Mesendoderm (in vitro differentiated cells): Measurements from ENCODE around the gene STK10.

Experiments used
- DNase-seq: peaks from one replicate; pipeline ENCODE4 v3.0.0; 2013
- H2AK5ac ChIP-seq: 2 replicates; pipeline ENCODE4 v1.6.1; 2013; ENCODE audit warnings: low read length, inconsistent platforms
- H2BK120ac ChIP-seq: 2 replicates; pipeline ENCODE4 v1.6.1; 2013; ENCODE audit warnings: low read depth, mild to moderate bottlenecking, low read length, moderate library complexity, mixed read lengths
- H2BK15ac ChIP-seq: replicated peaks from 2 replicates; pipeline ENCODE4 v1.6.1; 2013; ENCODE audit warnings: low read depth, mild to moderate bottlenecking, moderate library complexity
- H2BK5ac ChIP-seq: 2 replicates; pipeline ENCODE4 v1.6.1; 2013; ENCODE audit warnings: low read length, inconsistent platforms
- H3K18ac ChIP-seq: 2 replicates; pipeline ENCODE4 v1.6.1; 2013; ENCODE audit warnings: mild to moderate bottlenecking, low read length, mixed read lengths
- H3K23ac ChIP-seq: one replicate; pipeline ENCODE4 v1.6.1; 2013; ENCODE audit warnings: low read length
- H3K27ac ChIP-seq: 2 replicates; pipeline ENCODE4 v1.5.1; 2013; ENCODE audit warnings: low read depth, mild to moderate bottlenecking, inconsistent platforms, low read length, moderate library complexity
- H3K27me3 ChIP-seq: 2 replicates; pipeline ENCODE4 v1.6.1; 2013; ENCODE audit warnings: low read length, control low read depth, mild to moderate bottlenecking, inconsistent platforms; ENCODE audit not compliant: insufficient read depth, poor library complexity
- H3K36me3 ChIP-seq: 2 replicates; pipeline ENCODE4 v1.6.1; 2013; ENCODE audit warnings: low read length, inconsistent platforms; ENCODE audit not compliant: control insufficient read depth, insufficient read depth
- H3K4ac ChIP-seq: one replicate; pipeline ENCODE4 v1.6.1; 2013; ENCODE audit warnings: low read depth, mild to moderate bottlenecking, low read length, moderate library complexity
- H3K4me1 ChIP-seq: 2 replicates; pipeline ENCODE4 v1.6.1; 2013; ENCODE audit warnings: low read depth, low read length, inconsistent platforms; ENCODE audit not compliant: control insufficient read depth
- H3K4me2 ChIP-seq: 2 replicates; pipeline ENCODE4 v1.6.1; 2013; ENCODE audit warnings: low read length
- H3K4me3 ChIP-seq: 2 replicates; pipeline ENCODE4 v1.5.1; 2013; ENCODE audit warnings: mild to moderate bottlenecking, low read length
- H3K56ac ChIP-seq: one replicate; pipeline ENCODE4 v1.6.1; 2013; ENCODE audit warnings: low read length
- H3K79me1 ChIP-seq: 2 replicates; pipeline ENCODE4 v1.6.1; 2013; ENCODE audit warnings: low read length, inconsistent platforms
- H3K79me2 ChIP-seq: 2 replicates; pipeline ENCODE4 v1.6.1; 2013; ENCODE audit warnings: mild to moderate bottlenecking, low read length; ENCODE audit not compliant: control insufficient read depth, insufficient read depth
- H3K9ac ChIP-seq: 2 replicates; pipeline ENCODE4 v1.6.1; 2013; ENCODE audit warnings: low read length, inconsistent platforms
- H4K5ac ChIP-seq: one replicate; pipeline ENCODE4 v1.6.1; 2013; ENCODE audit warnings: low read length
- H4K8ac ChIP-seq: one replicate; pipeline ENCODE4 v1.6.1; 2013; ENCODE audit warnings: low read depth, mild to moderate bottlenecking, control low read depth, low read length, moderate library complexity
- WGBS: extraction: QIAGEN DNeasy Blood & Tissue Kit; methylation state at CpG from one replicate; pipeline ENCODE4 v1.1.7; 2013; ENCODE audit warnings: low lambda C conversion rate, missing lambda C conversion rate; ENCODE audit not compliant: insufficient coverage; ENCODE audit errors: extremely low coverage; 5-methylcytosine and 5-hydroxymethylcytosine counted together

The STK10 gene

DNA sequence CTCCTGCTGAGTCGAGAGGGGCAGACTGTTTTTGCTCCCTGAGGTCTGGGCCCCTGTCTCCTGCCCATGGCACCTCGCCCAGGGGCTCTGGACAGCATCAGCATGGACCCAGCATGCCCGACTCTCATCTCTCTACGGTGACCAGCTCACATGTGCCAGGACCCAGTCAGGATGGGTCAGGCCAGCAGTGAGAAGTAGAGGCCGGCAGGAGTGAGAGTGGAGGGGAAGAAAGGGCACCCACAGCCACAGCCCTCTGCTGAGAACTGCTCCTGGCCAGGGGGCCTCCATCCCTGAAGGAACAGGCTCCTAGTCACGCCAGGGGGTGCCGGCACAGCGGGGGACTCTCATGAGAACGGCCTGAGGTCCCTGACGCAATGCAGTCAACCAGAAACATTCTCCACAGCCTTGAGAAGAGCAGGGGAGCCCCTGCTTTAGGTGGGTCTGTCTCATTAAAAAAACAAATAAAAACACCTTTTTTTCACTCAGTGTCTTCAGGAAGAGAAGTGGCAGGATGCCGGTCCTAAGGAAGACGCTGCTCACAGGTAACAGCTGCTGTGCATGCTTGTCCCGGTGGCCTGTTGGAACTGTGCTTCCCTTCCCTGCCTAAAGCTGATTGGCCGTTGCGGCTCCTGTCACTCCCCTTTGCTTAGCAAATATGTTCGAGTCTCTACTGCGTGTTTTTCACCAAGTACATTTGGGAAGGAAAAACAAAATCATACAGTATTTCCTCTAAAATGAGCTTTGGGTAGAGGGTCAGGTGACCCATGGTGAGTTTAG lies 95.9 kb downstream of the STK10 start:
- Histone ChIP-seq H3K4me2 (no peak overlapping the region), H2BK5ac (no peak overlapping the region), H2BK15ac (no peak overlapping the region), H4K5ac (no peak overlapping the region), H4K8ac (no peak overlapping the region), H3K9ac (no peak overlapping the region), H3K4ac (no peak overlapping the region), H3K4me3 (no peak overlapping the region), H3K36me3 (no peaks in the 10 kb centered on the region), H3K56ac (no peak overlapping the region), H3K79me2 (no peaks in the 10 kb centered on the region), H3K27me3 (no peaks in the 10 kb centered on the region), H3K4me1 (no peaks in the 10 kb centered on the region), H3K79me1 (no peaks in the 10 kb centered on the region), H3K23ac (no peak overlapping the region), H3K27ac (no peak overlapping the region), H2AK5ac (no peak overlapping the region), H2BK120ac (no peak overlapping the region), H3K18ac (no peak overlapping the region)
- WGBS, result no CpG with 5 or more reads among the region's 17 CpGs
- no peak for DNase-seq

DNA sequence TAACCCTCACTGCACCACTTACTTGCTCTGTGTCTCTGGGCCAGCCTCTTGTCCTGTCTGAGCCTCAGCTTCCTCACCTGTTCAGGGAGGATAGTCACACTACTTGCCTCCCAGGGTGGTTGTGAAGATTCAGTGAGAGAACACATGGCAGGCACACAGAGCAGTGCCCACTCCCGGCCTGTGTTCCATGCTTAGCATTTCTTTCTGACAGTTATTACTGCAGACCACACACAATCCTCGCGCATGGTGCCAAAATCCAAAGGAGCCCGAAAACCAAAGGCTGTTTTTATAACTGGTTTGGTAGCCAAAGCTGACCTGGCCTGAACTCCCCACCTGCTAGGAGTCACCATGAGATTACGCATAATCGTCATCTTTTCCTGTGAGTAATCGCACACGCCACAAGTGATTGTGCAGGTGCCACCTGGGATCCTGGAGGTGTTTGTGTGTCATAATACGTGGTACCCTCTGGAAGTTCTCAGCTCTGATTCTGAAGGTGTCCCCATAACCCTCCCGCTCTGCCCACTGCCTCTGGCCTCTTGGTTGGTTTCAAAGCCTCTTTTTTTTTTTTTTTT lies 97.0 kb downstream of the STK10 start:
- Histone ChIP-seq H3K79me2 (no peaks in the 10 kb centered on the region), H4K5ac (no peak overlapping the region), H4K8ac (no peak overlapping the region), H3K36me3 (no peaks in the 10 kb centered on the region), H3K4me3 (no peak overlapping the region), H2BK15ac (no peak overlapping the region), H3K4me2 (no peak overlapping the region), H3K4ac (no peak overlapping the region), H2BK5ac (no peak overlapping the region), H3K9ac (no peak overlapping the region), H3K27me3 (no peaks in the 10 kb centered on the region), H3K4me1 (no peaks in the 10 kb centered on the region), H3K27ac (no peak overlapping the region), H3K56ac (no peak overlapping the region), H2BK120ac (no peak overlapping the region), H2AK5ac (no peak overlapping the region), H3K23ac (no peak overlapping the region), H3K79me1 (no peaks in the 10 kb centered on the region), H3K18ac (no peak overlapping the region)
- WGBS, result no CpG with 5 or more reads among the region's 10 CpGs
- DNase-seq, result no peak

DNA sequence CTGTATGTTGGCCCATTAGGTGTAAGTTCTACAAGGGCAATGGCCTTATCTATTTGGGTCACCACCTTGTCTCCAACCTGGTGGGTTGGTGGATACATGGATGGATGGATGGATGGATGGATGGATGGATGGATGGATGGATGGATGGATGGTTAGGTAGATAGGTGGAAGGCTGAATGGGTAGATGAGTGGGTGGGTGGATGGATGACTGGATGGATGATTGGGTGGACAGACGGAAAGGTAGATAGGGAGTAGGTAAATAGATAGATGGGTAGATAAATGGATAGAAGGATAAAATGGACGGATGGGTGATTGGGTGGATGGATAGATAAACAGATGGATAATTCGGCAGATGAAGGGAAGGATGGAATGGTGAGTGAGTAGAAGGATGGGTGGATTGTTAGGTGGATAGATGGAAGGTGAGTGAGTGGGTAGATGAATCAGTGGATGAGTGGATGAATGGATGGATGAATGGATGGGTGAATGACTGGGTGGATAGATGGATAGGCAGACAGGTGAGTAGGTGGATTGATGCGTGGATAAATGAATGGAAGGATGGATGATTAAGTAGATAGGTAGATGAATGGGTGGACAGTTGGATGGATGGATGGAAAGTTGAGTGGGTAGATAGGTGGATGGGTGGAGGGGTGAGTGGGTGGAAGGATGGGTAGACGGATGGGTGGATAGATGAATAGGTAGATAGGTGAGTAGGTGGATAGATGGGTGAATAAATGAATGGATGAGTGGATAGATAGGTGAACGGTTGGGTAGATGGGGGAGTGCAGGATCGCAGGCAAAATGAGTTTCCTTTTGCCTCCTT lies 98.5 kb downstream of the STK10 start:
- no peak overlapping the region for H4K5ac ChIP-seq
- no peaks in the 10 kb centered on the region for H3K36me3 ChIP-seq
- H3K56ac ChIP-seq, result no peak overlapping the region
- no peak overlapping the region for H3K4me2 ChIP-seq
- no peak overlapping the region for H2BK5ac ChIP-seq
- no peak overlapping the region for H2BK15ac ChIP-seq
- no peaks in the 10 kb centered on the region for H3K27me3 ChIP-seq
- H3K18ac ChIP-seq, result no peak overlapping the region
- H2BK120ac ChIP-seq, result no peak overlapping the region
- H3K79me2 ChIP-seq, result no peaks in the 10 kb centered on the region
- DNase-seq, result no peak
- H4K8ac ChIP-seq, result no peak overlapping the region
- WGBS, result 100% methylated on average over 5 of the region's 7 CpGs
- H3K27ac ChIP-seq, result no peak overlapping the region
- no peak overlapping the region for H2AK5ac ChIP-seq
- no peak overlapping the region for H3K4ac ChIP-seq
- no peaks in the 10 kb centered on the region for H3K79me1 ChIP-seq
- H3K4me1 ChIP-seq, result no peaks in the 10 kb centered on the region
- no peak overlapping the region for H3K9ac ChIP-seq
- H3K4me3 ChIP-seq, result no peak overlapping the region
- no peak overlapping the region for H3K23ac ChIP-seq

DNA sequence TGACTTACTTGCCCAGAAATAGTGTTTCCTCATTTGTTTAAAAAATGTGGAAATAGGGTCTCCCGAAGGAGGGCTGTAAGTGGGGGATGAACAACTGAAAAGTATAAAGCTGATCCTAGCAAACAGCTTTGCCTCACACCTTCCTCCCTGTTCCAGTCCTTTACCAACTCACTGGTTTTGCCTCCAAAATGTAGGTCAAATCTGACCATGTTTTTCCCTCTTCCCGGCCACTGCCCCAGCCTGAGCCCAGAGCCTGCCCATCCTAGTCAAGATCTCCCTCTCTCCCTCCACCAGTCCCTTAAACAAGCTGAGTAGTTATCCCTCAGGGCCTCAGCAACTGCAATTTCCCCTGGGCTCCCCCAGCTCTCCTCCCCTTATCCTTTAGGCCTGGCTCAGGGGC lies 99.2 kb downstream of the STK10 start:
- H2BK15ac ChIP-seq, result no peak overlapping the region
- H3K79me2 ChIP-seq, result no peaks in the 10 kb centered on the region
- no peak overlapping the region for H4K8ac ChIP-seq
- no peak overlapping the region for H3K27ac ChIP-seq
- no peak overlapping the region for H3K18ac ChIP-seq
- no peak overlapping the region for H3K56ac ChIP-seq
- no peak overlapping the region for H4K5ac ChIP-seq
- no peak overlapping the region for H2AK5ac ChIP-seq
- H3K4me3 ChIP-seq, result no peak overlapping the region
- no CpG with 5 or more reads among the region's 2 CpGs for WGBS
- H3K4ac ChIP-seq, result no peak overlapping the region
- no peaks in the 10 kb centered on the region for H3K79me1 ChIP-seq
- no peak for DNase-seq
- no peak overlapping the region for H2BK5ac ChIP-seq
- no peak overlapping the region for H3K4me2 ChIP-seq
- H3K4me1 ChIP-seq, result no peaks in the 10 kb centered on the region
- H2BK120ac ChIP-seq, result no peak overlapping the region
- H3K9ac ChIP-seq, result no peak overlapping the region
- no peaks in the 10 kb centered on the region for H3K36me3 ChIP-seq
- H3K27me3 ChIP-seq, result no peaks in the 10 kb centered on the region
- no peak overlapping the region for H3K23ac ChIP-seq

DNA sequence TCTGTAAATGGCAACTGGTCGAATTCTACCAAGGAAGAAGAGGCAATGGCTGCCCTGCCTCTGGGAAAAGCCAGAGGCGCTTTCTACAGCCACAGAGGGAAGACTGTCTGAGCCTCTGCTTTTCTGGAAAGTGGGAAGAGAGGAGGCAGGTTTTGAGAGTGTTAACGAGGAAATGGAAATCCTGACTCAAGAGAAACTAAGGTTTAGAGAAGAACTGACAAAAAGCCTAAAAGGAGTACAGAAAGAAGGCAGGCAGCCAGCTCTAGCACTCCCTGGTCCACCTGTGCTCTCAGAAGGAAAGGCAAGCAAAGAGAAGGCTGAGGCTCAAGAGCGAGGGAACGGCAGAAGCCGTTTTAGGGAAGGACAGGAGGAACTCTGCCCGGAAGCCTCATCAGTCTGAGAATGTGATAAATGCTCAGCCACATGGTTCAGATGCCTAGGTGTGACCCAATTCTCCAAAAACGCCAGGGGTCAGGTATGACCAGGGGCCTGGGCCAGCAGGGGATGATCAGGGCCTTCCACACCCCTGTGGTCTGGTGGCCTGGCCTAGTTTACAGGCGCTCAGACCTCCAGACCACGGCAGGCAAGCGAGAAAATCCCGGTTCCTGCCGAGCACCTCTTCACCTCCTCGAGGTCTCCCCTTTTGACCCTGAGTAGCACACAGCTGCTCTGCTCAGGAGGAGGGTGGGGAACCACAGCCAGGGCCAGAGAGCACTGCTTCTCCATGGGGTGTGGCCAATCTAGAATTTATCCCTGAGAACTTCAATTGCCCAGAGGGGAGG lies 101.6 kb downstream of the STK10 start:
- Histone ChIP-seq H3K4me3 (no peak overlapping the region), H3K4me1 (no peaks in the 10 kb centered on the region), H2BK120ac (no peak overlapping the region), H3K9ac (no peak overlapping the region), H4K5ac (no peak overlapping the region), H3K36me3 (no peaks in the 10 kb centered on the region), H3K23ac (no peak overlapping the region), H3K18ac (no peak overlapping the region), H4K8ac (no peak overlapping the region), H3K27ac (no peak overlapping the region), H3K27me3 (no peaks in the 10 kb centered on the region), H2BK5ac (no peak overlapping the region), H2AK5ac (no peak overlapping the region), H3K4ac (no peak overlapping the region), H3K56ac (peak overlapping the region; percentile 9), H3K4me2 (no peak overlapping the region), H2BK15ac (no peak overlapping the region), H3K79me1 (no peaks in the 10 kb centered on the region), H3K79me2 (no peaks in the 10 kb centered on the region)
- no CpG with 5 or more reads among the region's 14 CpGs for WGBS
- DNase-seq, result peak; percentile 81
